Mesothelial cell of epicardium (in vitro differentiated cells): ENCODE results near the gene PEX12. TPM values are rescaled to one million over a fixed set of nuclear protein-coding genes. Genes with fewer than 3 reads are reported as not detected.

Experiments
- DNase-seq, 2 experiments: peaks; one replicate each; pipeline ENCODE4 v3.0.0; 2021; ENCODE audit warnings: low spot score in 2 of 2; ENCODE audit not compliant: unreplicated experiment in 2 of 2
- H3K27ac Mint-ChIP-seq: 2 replicates; pipeline ENCODE4 v1.8.0; 2021; ENCODE audit warnings: mixed read lengths
- H3K27me3 Mint-ChIP-seq: 2 replicates; pipeline ENCODE4 v1.8.0; 2021; ENCODE audit warnings: low read depth, mixed read lengths
- H3K36me3 Mint-ChIP-seq: 2 replicates; pipeline ENCODE4 v1.8.0; 2021; ENCODE audit warnings: mixed read lengths
- H3K4me1 Mint-ChIP-seq: 2 replicates; pipeline ENCODE4 v1.8.0; 2021; ENCODE audit warnings: mixed read lengths
- H3K4me3 Mint-ChIP-seq: 2 replicates; pipeline ENCODE4 v1.8.0; 2021; ENCODE audit warnings: mild to moderate bottlenecking, moderate library complexity, mixed read lengths
- H3K9me3 Mint-ChIP-seq: 2 replicates; pipeline ENCODE4 v1.8.0; 2021; ENCODE audit warnings: mixed read lengths
- CTCF ChIP-seq: fragments of 200-600 bp; sonication (generic); IDR thresholded peaks from one replicate; pipeline ENCODE4 v1.5.0; 2021; ENCODE audit warnings: antibody characterized with exemption; ENCODE audit not compliant: unreplicated experiment
- total RNA-seq: library from RNA; stranded (reverse); gene quantifications from 3 replicates; pipeline ENCODE4 v1.2.1, GENCODE V29; 2021

The PEX12 gene
- total RNA-seq, 1 donor from 2014 or later, result 5.0 TPM

- DNase-seq, result no peak
- no peak overlapping the region for H3K4me3 Mint-ChIP-seq
- TF ChIP-seq CTCF, result no peak
- no peaks in the 10 kb centered on the region for H3K9me3 Mint-ChIP-seq
- H3K36me3 Mint-ChIP-seq, result no peaks in the 10 kb centered on the region
- H3K4me1 Mint-ChIP-seq, result no peaks in the 10 kb centered on the region
- no peak overlapping the region for H3K27ac Mint-ChIP-seq
- peaks cover 79% of the 10 kb centered on the region for H3K27me3 Mint-ChIP-seq
Observed at GRCh38 chr17:35553310-35553709, 25.1 kb downstream of the PEX12 start.

DNA sequence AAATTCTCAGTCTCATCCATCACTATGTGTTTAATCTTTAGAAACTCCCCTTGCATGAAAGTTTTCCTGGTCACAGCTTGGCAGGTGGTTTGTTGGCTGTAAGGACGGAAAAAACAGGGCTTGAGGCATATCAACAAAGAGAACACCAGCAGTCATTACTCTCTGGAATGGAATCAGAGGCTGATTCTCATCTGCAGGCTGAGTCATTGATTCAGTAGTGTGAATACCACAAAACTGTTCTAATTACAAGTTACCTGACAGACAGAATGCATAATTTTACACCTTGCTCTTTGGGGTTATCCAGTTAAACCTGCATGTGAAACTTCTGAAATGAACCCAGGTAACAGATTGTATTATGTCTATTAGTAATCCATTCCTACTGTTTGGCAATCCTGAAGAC lies 29.4 kb downstream of the PEX12 start:
- Mint-ChIP-seq H3K27me3 (peaks cover 83% of the 10 kb centered on the region), H3K9me3 (no peaks in the 10 kb centered on the region), H3K36me3 (no peaks in the 10 kb centered on the region), H3K4me1 (no peaks in the 10 kb centered on the region), H3K27ac (no peak overlapping the region), H3K4me3 (no peak overlapping the region)
- no peak for DNase-seq
- TF ChIP-seq CTCF, result no peak

GRCh38 chr17:35548208-35548810 lies 30.1 kb downstream of the PEX12 start:
- Mint-ChIP-seq H3K9me3 (no peaks in the 10 kb centered on the region), H3K27me3 (peaks cover 83% of the 10 kb centered on the region), H3K4me3 (no peak overlapping the region), H3K27ac (no peak overlapping the region), H3K36me3 (no peaks in the 10 kb centered on the region), H3K4me1 (no peaks in the 10 kb centered on the region)
- no peak for DNase-seq
- no peak for TF ChIP-seq CTCF

GRCh38 chr17:35546487-35546886 lies 31.9 kb downstream of the PEX12 start:
- DNase-seq, result no peak
- Mint-ChIP-seq H3K4me1 (no peaks in the 10 kb centered on the region), H3K36me3 (no peaks in the 10 kb centered on the region), H3K9me3 (no peaks in the 10 kb centered on the region), H3K27ac (no peak overlapping the region), H3K4me3 (no peak overlapping the region), H3K27me3 (peaks cover 70% of the 10 kb centered on the region)
- TF ChIP-seq CTCF, result no peak

DNA sequence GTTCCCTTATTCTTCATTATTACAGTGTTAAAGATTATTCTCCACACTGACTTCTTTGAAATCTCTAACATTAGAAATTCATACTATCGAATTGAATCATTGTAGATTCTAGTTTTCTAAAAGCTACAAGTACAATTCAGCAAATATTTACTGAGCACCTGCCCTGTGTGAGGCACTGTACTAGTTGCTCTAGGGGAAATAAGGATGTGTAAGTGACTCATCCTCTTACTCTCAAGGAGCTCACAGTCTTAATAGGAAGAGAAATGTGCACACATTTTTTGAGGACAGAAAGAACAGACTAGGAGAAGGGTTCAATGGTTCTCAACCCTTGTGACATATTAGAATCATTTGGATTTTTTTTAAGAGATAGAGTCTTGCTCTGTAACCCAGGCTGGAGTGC lies 33.2 kb downstream of the PEX12 start:
- no peaks in the 10 kb centered on the region for H3K4me1 Mint-ChIP-seq
- no peaks in the 10 kb centered on the region for H3K9me3 Mint-ChIP-seq
- DNase-seq, result no peak
- no peak for TF ChIP-seq CTCF
- H3K36me3 Mint-ChIP-seq, result no peaks in the 10 kb centered on the region
- peaks cover 71% of the 10 kb centered on the region for H3K27me3 Mint-ChIP-seq
- H3K27ac Mint-ChIP-seq, result no peak overlapping the region
- H3K4me3 Mint-ChIP-seq, result no peak overlapping the region

- Mint-ChIP-seq H3K27ac (no peak overlapping the region), H3K4me3 (no peak overlapping the region), H3K36me3 (no peaks in the 10 kb centered on the region), H3K4me1 (peaks cover 3% of the 10 kb centered on the region), H3K27me3 (peaks cover 66% of the 10 kb centered on the region), H3K9me3 (no peaks in the 10 kb centered on the region)
- DNase-seq, result no peak
- TF ChIP-seq CTCF, result no peak
Observed at GRCh38 chr17:35543856-35544255, 34.5 kb downstream of the PEX12 start.
